ENCODE measurements around the gene SAP30L. TPM values are rescaled to one million over a fixed set of nuclear protein-coding genes. Genes with fewer than 3 reads are reported as not detected.

The SAP30L gene, protein sequence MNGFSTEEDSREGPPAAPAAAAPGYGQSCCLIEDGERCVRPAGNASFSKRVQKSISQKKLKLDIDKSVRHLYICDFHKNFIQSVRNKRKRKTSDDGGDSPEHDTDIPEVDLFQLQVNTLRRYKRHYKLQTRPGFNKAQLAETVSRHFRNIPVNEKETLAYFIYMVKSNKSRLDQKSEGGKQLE
- 23.7 to 41.1 TPM (median 33.7 TPM) in 5 replicates for total RNA-seq (2022; extraction: Qiagen RNA extraction; ENCODE audit: low read depth)

DNA sequence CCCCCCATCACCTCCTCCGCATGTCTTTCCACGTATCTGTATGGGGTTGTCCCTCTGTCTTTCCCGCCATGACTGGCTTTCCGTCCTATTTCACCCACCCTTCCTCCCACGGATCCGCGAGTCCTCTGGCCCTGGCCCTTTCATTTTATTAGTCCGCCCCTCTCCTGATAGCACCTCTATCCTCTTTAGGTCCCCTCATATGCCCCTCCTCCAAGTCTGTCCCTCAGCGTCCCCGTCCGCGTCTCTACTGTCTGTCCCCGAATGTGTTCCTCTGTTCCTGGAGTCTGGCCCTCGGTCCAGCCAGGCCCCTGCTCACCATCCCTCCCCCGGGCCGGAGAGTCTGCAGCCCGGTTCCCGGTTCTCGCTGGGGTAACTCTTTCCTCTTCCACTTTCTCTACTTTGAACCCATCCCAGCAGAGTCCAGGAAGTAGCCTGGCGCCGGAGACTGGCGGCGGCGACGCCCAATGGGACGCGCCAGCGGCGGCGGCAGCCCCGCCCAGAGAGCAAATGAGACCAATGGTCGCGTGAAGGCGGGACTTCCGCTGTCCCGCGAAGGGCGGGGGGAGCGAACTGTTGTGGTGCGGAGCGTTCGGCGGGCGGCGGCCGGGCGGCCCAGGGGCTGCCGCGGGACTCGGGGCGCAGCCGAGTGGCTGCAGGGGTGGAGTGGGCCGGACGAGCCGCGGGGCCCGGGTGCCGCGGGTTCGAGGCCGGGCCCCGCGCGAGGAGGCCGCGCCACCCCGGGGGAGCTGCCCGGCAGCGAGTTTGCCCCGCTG, at the start of gene SAP30L:
Gene SAP30L, plus strand, starts transcription at position 576 of the 773 bp plus-strand sequence. CDS start 608 bp downstream, outside the sequence.

DNA sequence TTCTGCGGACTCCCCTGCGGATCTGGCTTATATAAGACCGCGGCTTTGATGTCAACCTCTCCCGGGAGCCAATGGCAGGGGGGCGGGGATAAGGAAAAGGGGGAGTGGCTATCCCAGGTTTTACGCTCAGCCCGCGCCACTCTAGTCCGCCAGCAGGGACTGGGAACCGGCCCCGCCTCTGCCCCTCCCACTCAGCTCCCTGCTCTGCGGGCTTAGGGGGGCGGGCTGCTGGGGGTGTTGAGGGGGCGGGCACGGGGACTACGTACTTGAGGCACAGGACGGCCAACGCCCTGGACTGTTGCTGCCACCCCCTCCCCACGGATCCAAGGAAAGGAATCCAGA, 32.4 kb downstream of the SAP30L start, which contains the start of gene HAND1:
Gene HAND1, minus strand, starts transcription at position 4 of the 342 bp plus-strand sequence. CDS start 219 bp downstream, outside the sequence.

Other genes starting within 250 kb of the SAP30L start
- 0.22 to 0.34 TPM (median 0.31 TPM) in 5 replicates for gene HAND1, start 32.2 kb downstream of the SAP30L start, total RNA-seq (2022; extraction: Qiagen RNA extraction; ENCODE audit: low read depth)